GM12874 (cell line): ENCODE measurements around the gene SCGB3A1.

ENCODE experiments used
- CTCF ChIP-seq: IDR thresholded peaks from 2 replicates; pipeline ENCODE4 v1.5.1; 2011; ENCODE audit warnings: low read depth, mild to moderate bottlenecking, control low read depth, low read length, moderate library complexity; ENCODE audit not compliant: insufficient read depth

SCGB3A1 gene

GRCh38 chr5:180545248-180545647, 46.1 kb downstream of the SCGB3A1 start:
- TF ChIP-seq CTCF: no peak

- no peak for TF ChIP-seq CTCF
These were observed 49.6 kb downstream of the SCGB3A1 start for GRCh38 chr5:180541710-180542109.
